ENCODE results near the gene IPO4. TPM values are rescaled to one million over a fixed set of nuclear protein-coding genes. Genes with fewer than 3 reads are reported as not detected.

The IPO4 gene
- total and polyA plus RNA-seq, 9 of the 15 experiments (the other 6 are each of a cell fraction or from before 2014, with no cell fraction given): 7.3 to 122 (median 31.8) TPM

- no peak for TF ChIP-seq ZNF592 (IDR thresholded peaks at IDR 0.05)
- no peak for TF ChIP-seq THRA (IDR thresholded peaks at IDR 0.05)
- no peak for TF ChIP-seq TRIM25 (IDR thresholded peaks at IDR 0.05; ENCODE audit: borderline replicate concordance)
- TF ChIP-seq HMBOX1 (IDR thresholded peaks at IDR 0.05): no peak
- no peak for TF ChIP-seq SPI1 (IDR thresholded peaks at IDR 0.05; ENCODE audit: borderline replicate concordance, low read depth, low read length)
- TF ChIP-seq CLOCK (CRISPR knock-in tag; IDR thresholded peaks at IDR 0.05; ENCODE audit: borderline replicate concordance): no peak
- no peak for TF ChIP-seq ZNF133 (CRISPR knock-in tag; IDR thresholded peaks at IDR 0.05)
- TF ChIP-seq ZNF282 (CRISPR knock-in tag; IDR thresholded peaks at IDR 0.05): no peak
- TF ChIP-seq MLX (CRISPR knock-in tag; conservative IDR thresholded peaks at IDR 0.05): no peak
Measured at GRCh38 chr14:24212924-24213865, 24.6 kb upstream of the IPO4 start, which contains the start of gene CHMP4A (continued).
